Astrocyte (in vitro differentiated cells and primary cell): ENCODE measurements around the gene PAX5.

Source experiments
- EZH2 ChIP-seq: IDR thresholded peaks from 2 replicates; pipeline ENCODE4 v1.6.1; 2012; ENCODE audit warnings: mild to moderate bottlenecking, low read length, inconsistent platforms; ENCODE audit not compliant: insufficient read depth
- TF ChIP-seq, protein P1 (sequence below): IDR thresholded peaks from 2 replicates; pipeline ENCODE4 v1.5.1; 2011; ENCODE audit warnings: low read depth, mild to moderate bottlenecking, inconsistent platforms, low read length, moderate library complexity; ENCODE audit not compliant: insufficient read depth

GRCh38 chr9:36812556-36812955 lies 221.5 kb downstream of the PAX5 start:
- TF ChIP-seq, protein P1, sequence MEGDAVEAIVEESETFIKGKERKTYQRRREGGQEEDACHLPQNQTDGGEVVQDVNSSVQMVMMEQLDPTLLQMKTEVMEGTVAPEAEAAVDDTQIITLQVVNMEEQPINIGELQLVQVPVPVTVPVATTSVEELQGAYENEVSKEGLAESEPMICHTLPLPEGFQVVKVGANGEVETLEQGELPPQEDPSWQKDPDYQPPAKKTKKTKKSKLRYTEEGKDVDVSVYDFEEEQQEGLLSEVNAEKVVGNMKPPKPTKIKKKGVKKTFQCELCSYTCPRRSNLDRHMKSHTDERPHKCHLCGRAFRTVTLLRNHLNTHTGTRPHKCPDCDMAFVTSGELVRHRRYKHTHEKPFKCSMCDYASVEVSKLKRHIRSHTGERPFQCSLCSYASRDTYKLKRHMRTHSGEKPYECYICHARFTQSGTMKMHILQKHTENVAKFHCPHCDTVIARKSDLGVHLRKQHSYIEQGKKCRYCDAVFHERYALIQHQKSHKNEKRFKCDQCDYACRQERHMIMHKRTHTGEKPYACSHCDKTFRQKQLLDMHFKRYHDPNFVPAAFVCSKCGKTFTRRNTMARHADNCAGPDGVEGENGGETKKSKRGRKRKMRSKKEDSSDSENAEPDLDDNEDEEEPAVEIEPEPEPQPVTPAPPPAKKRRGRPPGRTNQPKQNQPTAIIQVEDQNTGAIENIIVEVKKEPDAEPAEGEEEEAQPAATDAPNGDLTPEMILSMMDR = no peak
- TF ChIP-seq EZH2 = no peak
